Thyroid gland (tissue), 4 donors: ENCODE measurements around the gene RAB8B. TPM values are rescaled to one million over a fixed set of nuclear protein-coding genes. Genes with fewer than 3 reads are reported as not detected.

Experiments used
- DNase-seq, 2 donors: peaks; one replicate each; pipeline ENCODE4 v3.0.0-alpha.2; 2019
- H3K27ac ChIP-seq, 3 donors: fragments of 200-600 bp; sonication (generic); 1 replicate in 2 of 3; 2 replicates in 1 of 3; pipeline ENCODE4 v1.5.1; 2016 to 2019; ENCODE audit warnings: mild to moderate bottlenecking in 1 of 3, moderate library complexity in 1 of 3
- H3K27me3 ChIP-seq: fragments of 200-600 bp; sonication (generic); one replicate; pipeline ENCODE4 v1.5.1; 2019
- H3K36me3 ChIP-seq, 2 donors: fragments of 200-600 bp; sonication (generic); one replicate each; pipeline ENCODE4 v1.5.1; 2016 to 2019
- H3K4me1 ChIP-seq, 2 donors: fragments of 200-600 bp; sonication (generic); one replicate each; pipeline ENCODE4 v1.5.1; 2017 to 2019
- H3K4me3 ChIP-seq, 3 donors: fragments of 200-600 bp; sonication (generic); replicated peaks in 1 of 3; 1 replicate in 2 of 3; 2 replicates in 1 of 3; pipeline ENCODE4 v1.5.1; 2016; ENCODE audit warnings: mild to moderate bottlenecking in 1 of 3
- H3K9me3 ChIP-seq: fragments of 200-600 bp; sonication (generic); one replicate; pipeline ENCODE4 v1.5.1; 2017
- CTCF ChIP-seq, 6 experiments: fragments of 200-600 bp in 3 of 6; fragments of 450-650 bp in 3 of 6; sonication (generic) in 3 of 6; IDR thresholded peaks; one replicate each; pipeline ENCODE4 v1.5.1; 2016 to 2019; ENCODE audit warnings: antibody characterized with exemption in 6 of 6, mild to moderate bottlenecking in 2 of 6, inconsistent platforms in 1 of 6, moderate library complexity in 1 of 6
- POLR2A ChIP-seq, 2 donors: fragments of 450-650 bp; IDR thresholded peaks; one replicate each; pipeline ENCODE4 v1.6.1; 2017; ENCODE audit warnings: antibody characterized with exemption in 2 of 2, mild to moderate bottlenecking in 2 of 2, moderate library complexity in 1 of 2
- WGBS, 2 donors: methylation state at CpG; one replicate each; pipeline ENCODE4 v1.1.5; 2017; 5-methylcytosine and 5-hydroxymethylcytosine counted together
- intact Hi-C: fragments of 100-400 bp; cut with DNase I; formaldehyde crosslinking; loops from one replicate; pipeline ENCODE4 v1.15.1; 2023
- total RNA-seq, 4 donors: library from RNA; depleted of rRNA; stranded (reverse); fragments of >200 nt; gene quantifications; one replicate each; pipeline ENCODE4 v1.2.3, GENCODE V29; 2016

Gene RAB8B
- total RNA-seq, 4 donors from 2014 or later = 17.6 to 36.0 (median 22.1) TPM

DNA sequence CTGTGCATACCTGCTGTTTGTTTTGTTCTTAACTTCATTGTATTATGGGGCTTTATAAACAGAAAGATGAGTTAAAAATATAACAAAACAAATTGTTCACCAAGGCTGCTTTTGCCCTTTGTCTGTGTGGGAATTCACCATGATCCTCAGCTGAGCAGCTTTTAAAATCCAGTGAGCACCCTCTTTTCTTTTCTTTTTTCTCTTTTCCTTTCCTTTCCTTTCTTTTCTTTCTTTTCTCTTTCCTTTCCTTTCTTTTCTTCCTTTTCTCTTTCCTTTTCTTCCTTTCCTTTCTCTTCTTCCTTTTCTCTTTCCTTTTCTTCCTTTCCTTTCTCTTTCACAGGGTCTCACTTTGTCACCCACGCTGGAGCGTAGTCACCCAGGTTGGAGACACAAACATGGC lies 38.3 kb downstream of the RAB8B start:
- intact Hi-C loops = no loop called here
- H3K27ac ChIP-seq = no peak overlapping the region
- H3K9me3 ChIP-seq = no peaks in the 10 kb centered on the region
- no peak overlapping the region for H3K4me3 ChIP-seq
- peaks cover 5 to 10% of the 10 kb centered on the region in 2 donors for H3K4me1 ChIP-seq
- no peaks in the 10 kb centered on the region for H3K36me3 ChIP-seq
- TF ChIP-seq CTCF (IDR thresholded peaks at IDR 0.05) = no peak
- no peak for TF ChIP-seq POLR2A (IDR thresholded peaks at IDR 0.05)
- 97 to 99% methylated on average over 2 of the region's 2 CpGs for WGBS, 2 donors
- no peaks in the 10 kb centered on the region for H3K27me3 ChIP-seq
- DNase-seq = no peak

GRCh38 chr15:63231206-63231605 lies 41.8 kb downstream of the RAB8B start:
- WGBS, 2 donors = 88 to 95% methylated on average over 3 of the region's 3 CpGs
- H3K4me1 ChIP-seq = peaks cover 20 to 22% of the 10 kb centered on the region in 2 donors
- intact Hi-C loops = no loop called here

GRCh38 chr15:63231706-63232105 lies 42.3 kb downstream of the RAB8B start:
- TF ChIP-seq POLR2A (IDR thresholded peaks at IDR 0.05) (no peak), CTCF (IDR thresholded peaks at IDR 0.05) (no peak)
- intact Hi-C loops = no loop called here
- WGBS, 2 donors = 71 to 76% methylated on average over 1 of the region's 1 CpG
- H3K4me1 ChIP-seq = peaks cover 20 to 22% of the 10 kb centered on the region in 2 donors
- H3K4me3 ChIP-seq = no peak overlapping the region
- no peaks in the 10 kb centered on the region for H3K27me3 ChIP-seq
- no peaks in the 10 kb centered on the region for H3K9me3 ChIP-seq
- H3K36me3 ChIP-seq = no peaks in the 10 kb centered on the region
- H3K27ac ChIP-seq = no peak overlapping the region
- no peak for DNase-seq

More at GRCh38 chr15:63231206-63231605, 41.8 kb downstream of the RAB8B start:
- H3K36me3 ChIP-seq = no peaks in the 10 kb centered on the region
- TF ChIP-seq POLR2A (IDR thresholded peaks at IDR 0.05) = no peak
- TF ChIP-seq CTCF (IDR thresholded peaks at IDR 0.05) = no peak
- no peak overlapping the region for H3K27ac ChIP-seq
- no peak for DNase-seq
- no peaks in the 10 kb centered on the region for H3K9me3 ChIP-seq
- H3K27me3 ChIP-seq = no peaks in the 10 kb centered on the region
- no peak overlapping the region for H3K4me3 ChIP-seq

- H3K4me3 ChIP-seq = no peak overlapping the region
- no peak overlapping the region for H3K27ac ChIP-seq
- WGBS, 2 donors = 69 to 78% methylated on average over 4 of the region's 4 CpGs
- no peak for TF ChIP-seq CTCF (IDR thresholded peaks at IDR 0.05)
- TF ChIP-seq POLR2A (IDR thresholded peaks at IDR 0.05) = no peak
- no peaks in the 10 kb centered on the region for H3K36me3 ChIP-seq
- intact Hi-C loops = no loop called here
- H3K9me3 ChIP-seq = no peaks in the 10 kb centered on the region
- no peak for DNase-seq
- H3K27me3 ChIP-seq = no peaks in the 10 kb centered on the region
- peaks cover 20 to 22% of the 10 kb centered on the region in 2 donors for H3K4me1 ChIP-seq
Measured at GRCh38 chr15:63232405-63232804, 43.0 kb downstream of the RAB8B start.

DNA sequence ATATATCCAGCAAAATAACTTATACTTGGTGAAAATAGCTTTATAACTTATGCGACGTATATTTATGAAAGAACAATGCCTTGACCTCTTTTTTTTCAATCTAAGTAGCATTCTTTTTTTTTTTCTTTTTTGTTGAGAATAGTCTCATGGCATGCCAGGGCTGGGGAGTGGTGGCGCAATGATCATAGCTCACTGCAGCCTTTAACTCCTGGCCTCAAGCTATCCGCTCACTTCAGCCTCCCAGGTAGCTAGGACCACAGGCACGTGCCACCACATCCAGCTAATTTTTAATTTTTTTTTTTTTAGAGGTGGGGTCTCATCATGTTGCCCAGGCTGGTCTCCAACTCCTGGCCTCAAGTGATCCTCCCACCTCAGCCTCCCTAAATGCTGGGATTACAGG lies 43.5 kb downstream of the RAB8B start:
- 96 to 97% methylated on average over 5 of the region's 5 CpGs for WGBS, 2 donors
- intact Hi-C loops = no loop called here
- peaks cover 20 to 22% of the 10 kb centered on the region in 2 donors for H3K4me1 ChIP-seq

More for the DNA sequence above, 43.5 kb downstream of the RAB8B start:
- Histone ChIP-seq H3K27ac (no peak overlapping the region), H3K4me3 (no peak overlapping the region), H3K27me3 (no peaks in the 10 kb centered on the region), H3K36me3 (no peaks in the 10 kb centered on the region), H3K9me3 (no peaks in the 10 kb centered on the region)
- no peak for DNase-seq
- TF ChIP-seq CTCF (IDR thresholded peaks at IDR 0.05) = no peak
- no peak for TF ChIP-seq POLR2A (IDR thresholded peaks at IDR 0.05)
